WTC11 (cell line): ENCODE measurements around the gene APOL2.

ENCODE experiments used
- CTCF ChIP-seq: fragments of 200-600 bp; IDR thresholded peaks from 2 replicates; pipeline ENCODE4 v1.8.0; 2022; ENCODE audit warnings: antibody characterized with exemption
- GTF2I ChIP-seq: fragments of 250-450 bp; sonication (Bioruptor Pico); conservative IDR thresholded peaks from 2 replicates; pipeline ENCODE4 v1.4.0; 2021; ENCODE audit warnings: mild to moderate bottlenecking
- NFE2L1 ChIP-seq: sonication (generic); formaldehyde crosslinking; IDR thresholded peaks from 2 replicates; pipeline ENCODE4 v1.8.1; 2023; ENCODE audit warnings: missing genetic modification reagents
- PRDM15 ChIP-seq: sonication (generic); formaldehyde crosslinking; IDR thresholded peaks from 2 replicates; pipeline ENCODE4 v1.8.0; 2022; ENCODE audit warnings: missing genetic modification reagents
- SMAD3 ChIP-seq: sonication (generic); formaldehyde crosslinking; IDR thresholded peaks from 2 replicates; pipeline ENCODE4 v1.8.0; 2022; ENCODE audit warnings: missing genetic modification reagents, mild to moderate bottlenecking, borderline replicate concordance
- ZNF416 ChIP-seq: fragments of 250-450 bp; sonication (Bioruptor Pico); IDR thresholded peaks from 2 replicates; pipeline ENCODE4 v1.9.0; 2021; ENCODE audit warnings: mild to moderate bottlenecking, inconsistent platforms

- no peak for TF ChIP-seq GTF2I
- no peak for TF ChIP-seq PRDM15 (CRISPR knock-in tag)
- TF ChIP-seq NFE2L1 (CRISPR knock-in tag), result no peak
- no peak for TF ChIP-seq CTCF
- no peak for TF ChIP-seq ZNF416
- TF ChIP-seq SMAD3 (CRISPR knock-in tag), result no peak
These were observed 39.9 kb upstream of the APOL2 start for GRCh38 chr22:36279219-36279666.
